ENCODE results near the gene UVSSA. TPM values are rescaled to one million over a fixed set of nuclear protein-coding genes. Genes with fewer than 3 reads are reported as not detected.
"Not testable (repeated sequence)": the region's sequence is repeated elsewhere in the genome, so short reads cannot be mapped to it uniquely, and the experiment has no call there.

UVSSA gene
- total RNA-seq, 1 donor from 2014 or later, result 3.6 TPM

DNA sequence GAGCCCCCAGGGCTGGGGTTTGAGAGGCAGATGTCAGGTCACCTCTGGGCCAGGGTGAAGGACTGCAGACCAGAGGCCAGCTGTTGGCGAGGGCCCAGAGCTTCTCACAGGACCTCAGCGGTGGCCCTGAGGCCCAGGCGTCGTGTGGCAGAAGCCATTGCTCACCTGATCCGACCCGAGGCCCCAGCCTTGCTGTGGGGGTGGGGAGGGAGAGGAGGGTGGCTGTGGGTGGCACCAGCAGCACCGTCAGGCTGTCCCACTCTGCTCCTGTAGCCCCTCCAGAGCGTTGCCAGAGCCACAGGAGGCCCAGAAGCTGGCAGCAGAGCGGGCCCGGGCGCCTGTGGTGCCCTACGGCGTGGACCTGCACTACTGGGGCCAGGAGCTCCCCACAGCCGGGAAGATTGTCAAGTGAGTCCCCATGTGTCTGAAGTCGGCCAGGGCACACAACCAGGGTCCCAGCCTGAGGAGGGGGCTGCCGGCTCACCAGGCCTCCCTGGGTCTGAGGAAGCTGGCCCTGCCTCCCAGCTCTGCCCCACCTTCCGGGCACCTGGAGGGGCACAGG lies 28.8 kb downstream of the UVSSA start:
- DNase-seq (ENCODE audit: low read depth in 2 of 2), result no peak

DNA sequence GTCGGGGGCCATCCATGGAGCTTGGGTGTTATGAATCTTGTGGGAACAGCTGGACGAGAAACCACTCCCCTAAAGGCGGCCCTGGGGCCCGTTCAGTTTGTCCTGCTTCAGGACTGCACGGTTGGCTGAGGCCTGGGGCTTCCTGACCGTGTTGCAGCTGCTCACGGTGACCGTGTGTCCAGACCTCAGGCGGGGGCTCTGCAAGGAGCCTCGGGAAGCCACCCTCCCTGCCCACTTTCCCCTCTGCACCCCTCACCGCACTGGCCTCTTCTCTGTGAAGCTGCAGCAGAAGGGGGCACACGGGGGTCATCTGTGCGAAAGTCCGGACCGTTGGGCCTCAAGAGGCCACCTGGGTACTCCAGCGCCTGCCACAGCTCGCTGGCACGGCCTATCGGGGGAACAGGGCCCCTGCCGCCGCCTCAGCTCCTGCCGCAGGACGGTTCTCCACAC lies 29.4 kb downstream of the UVSSA start:
- no peak for DNase-seq (ENCODE audit: low read depth in 2 of 2)

DNA sequence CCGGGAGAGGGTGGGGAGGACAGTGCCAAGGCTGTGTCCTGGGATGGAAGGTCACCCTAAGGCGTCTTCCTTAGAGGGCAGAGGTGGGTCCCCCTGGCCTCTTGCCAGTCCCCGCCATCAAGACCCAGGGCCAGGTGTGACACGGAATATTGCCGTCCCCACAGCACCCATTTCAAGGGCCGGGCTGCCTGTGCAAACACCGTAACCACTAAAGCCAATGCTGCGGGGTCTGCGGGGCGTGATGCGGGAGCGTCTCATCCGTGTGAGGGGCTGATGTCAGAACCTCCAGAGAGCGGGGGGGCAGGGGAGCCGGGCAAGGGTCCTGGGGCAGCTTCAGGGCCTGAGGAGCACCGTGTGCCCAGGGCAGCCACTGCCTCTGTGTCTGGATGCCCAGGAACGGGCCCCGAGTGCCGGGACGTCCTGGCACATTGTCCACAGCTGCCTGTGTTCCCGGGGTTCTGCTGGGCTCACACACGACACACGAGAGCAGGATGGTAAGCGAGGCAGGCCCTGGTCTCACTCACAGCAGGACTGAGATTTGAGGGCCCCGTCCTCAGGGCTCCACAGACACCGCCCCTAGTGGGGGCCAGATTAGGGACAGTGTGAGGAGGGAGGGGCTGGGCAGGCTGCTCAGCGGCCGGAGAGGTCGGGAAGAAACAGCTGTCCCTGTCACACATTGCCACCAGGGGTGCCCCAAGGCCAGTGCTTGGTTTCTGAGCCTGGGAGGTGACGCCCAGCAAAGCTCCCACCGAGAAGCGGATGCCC lies 30.0 kb downstream of the UVSSA start:
- no peak for DNase-seq (ENCODE audit: low read depth in 2 of 2)

DNA sequence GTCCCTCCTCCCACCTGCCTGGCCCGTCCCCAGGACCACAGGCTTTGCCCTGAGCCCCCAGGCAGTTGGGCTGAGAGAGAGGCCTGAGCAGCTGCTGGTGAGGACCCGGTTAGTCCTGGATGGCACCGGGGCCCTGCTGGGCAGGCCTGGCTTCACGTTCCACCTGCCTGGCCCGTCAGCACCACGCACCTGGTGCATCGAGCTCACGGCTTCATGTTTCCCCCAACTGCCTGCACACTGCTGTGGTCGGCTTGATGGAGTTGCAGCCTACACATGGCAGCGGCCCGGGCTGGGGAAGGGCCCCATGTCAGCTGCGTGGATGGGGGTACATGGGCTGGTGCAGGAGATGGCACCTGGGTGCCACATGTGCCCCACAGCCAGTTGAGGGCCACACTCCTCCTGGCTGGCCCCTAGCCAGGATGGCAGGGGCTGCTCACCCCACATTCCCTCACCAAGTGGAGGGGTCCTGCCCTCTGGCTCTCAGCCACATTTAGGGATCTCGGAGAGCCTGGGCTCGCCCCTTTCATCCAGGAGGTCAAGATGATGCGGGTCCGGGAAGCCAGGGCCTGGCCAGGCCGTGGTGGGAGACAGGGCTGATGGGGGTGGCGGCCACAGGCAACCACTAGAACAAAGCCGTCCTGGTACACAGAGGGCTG lies 30.7 kb downstream of the UVSSA start:
- no peak for DNase-seq (ENCODE audit: low read depth in 2 of 2)

DNA sequence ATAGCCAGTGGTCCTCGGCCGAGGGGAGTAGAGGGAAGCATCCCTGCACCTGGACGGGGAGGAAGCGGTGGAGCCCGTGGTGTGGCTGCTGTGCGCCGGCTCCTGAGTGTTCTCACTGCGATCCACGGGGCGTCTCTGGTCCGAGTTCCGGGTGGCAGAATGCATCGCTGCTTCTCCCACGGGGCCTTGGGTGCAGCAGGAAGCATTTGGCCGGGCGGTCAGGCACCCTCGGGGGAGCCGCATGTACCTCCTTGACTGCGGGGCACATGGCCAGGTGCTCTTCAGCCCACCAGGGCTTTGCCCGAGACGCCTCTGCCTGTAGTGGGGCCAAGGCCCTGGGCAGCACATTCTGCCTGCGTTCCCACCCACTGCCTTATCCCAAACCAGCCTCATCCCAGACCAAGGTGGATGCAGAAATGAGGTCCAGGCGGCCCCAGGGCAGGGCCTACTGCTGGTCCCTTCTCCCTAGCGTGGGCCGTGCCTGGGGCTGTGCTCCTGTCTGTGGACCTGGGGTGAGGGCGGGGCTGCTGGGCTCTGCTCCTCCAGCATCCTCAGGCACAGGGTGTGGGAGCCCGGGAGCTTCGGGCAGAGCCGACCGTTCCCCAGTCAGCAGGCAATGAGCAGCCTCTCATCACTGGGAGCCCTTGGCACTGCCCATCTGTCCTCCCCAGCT lies 31.7 kb downstream of the UVSSA start:
- DNase-seq (ENCODE audit: low read depth in 2 of 2), result no peak

DNA sequence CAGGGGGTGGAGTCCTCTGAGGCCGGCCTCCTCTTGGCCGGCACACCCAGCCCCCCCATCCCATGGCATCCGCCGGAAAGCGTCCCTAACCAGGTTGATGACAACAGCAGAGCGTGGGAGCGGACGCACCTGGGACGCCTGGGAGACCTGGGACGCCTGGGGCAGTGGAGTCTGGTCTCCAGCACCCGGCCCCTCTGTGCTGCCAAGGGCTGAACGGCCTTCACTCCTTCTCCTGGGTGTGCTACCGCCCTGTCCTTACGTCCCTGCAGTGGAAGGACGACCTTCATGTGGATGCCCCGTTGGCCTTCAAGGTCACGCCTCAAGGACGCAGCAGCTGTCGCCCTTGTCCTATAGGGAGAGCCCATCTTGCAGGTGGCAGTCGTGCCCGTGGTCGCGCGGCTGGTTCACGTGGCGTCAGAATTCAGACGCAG lies 32.4 kb downstream of the UVSSA start:
- DNase-seq (ENCODE audit: low read depth in 2 of 2), result no peak

DNA sequence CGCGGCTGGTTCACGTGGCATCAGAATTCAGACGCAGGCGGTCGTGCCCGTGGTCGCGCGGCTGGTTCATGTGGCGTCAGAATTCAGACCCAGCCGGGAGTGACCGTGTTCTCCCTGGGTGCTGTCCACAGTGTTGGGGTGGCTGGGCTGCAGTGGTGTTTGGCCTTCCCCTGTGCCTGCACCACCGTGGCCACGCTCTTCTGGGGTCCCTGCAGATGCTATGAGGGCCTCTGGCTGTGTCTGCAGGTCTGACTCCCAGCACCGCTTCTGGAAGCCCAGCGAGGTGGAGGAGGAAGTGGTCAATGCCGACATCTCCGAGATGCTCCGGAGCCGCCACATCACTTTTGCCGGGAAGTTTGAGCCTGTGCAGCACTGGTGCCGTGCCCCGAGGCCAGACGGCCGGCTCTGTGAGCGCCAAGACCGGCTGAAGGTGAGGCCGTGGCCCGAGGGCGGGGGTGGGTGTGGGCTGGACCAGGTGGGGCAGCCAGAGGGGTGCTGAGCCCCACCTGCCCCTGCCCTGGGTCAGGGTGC lies 32.9 kb downstream of the UVSSA start:
- DNase-seq (ENCODE audit: low read depth in 2 of 2), result no peak

DNA sequence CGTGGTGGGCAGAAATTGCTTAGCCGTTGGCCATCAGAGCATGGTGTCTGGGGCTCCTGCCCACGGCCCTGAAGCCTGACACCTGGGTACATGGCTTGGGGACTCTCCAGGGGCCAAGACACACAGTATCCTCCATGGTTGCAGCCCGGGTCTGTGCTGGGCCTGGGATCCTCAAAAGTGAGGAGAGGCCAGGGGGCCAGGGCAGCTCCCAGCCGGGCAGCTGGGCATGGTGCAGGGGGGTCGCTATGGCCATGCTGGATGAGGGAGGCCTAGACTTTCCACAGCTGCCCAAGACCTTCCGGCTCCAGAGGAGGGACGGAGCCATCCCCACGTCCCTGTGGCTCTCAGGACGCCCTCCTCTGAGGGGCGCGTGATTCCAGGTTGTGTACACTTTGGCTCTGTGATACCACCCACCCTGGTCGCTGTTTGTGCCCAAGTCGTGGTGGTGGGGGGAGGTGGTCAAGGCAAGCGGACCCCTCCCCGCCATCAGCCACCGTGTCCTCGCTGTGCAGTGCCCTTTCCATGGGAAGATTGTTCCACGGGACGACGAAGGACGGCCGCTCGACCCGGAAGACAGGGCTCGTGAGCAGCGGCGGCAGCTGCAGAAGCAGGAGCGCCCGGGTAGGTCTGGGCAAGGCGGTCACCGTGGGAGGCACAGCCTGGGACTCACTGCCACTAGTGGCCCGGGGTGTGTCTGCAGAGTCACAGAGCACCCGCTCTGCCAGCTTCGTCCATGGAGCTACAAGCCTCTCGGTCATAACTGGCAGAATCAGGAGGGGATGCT lies 33.6 kb downstream of the UVSSA start:
- no peak for DNase-seq (ENCODE audit: low read depth in 2 of 2)

DNA sequence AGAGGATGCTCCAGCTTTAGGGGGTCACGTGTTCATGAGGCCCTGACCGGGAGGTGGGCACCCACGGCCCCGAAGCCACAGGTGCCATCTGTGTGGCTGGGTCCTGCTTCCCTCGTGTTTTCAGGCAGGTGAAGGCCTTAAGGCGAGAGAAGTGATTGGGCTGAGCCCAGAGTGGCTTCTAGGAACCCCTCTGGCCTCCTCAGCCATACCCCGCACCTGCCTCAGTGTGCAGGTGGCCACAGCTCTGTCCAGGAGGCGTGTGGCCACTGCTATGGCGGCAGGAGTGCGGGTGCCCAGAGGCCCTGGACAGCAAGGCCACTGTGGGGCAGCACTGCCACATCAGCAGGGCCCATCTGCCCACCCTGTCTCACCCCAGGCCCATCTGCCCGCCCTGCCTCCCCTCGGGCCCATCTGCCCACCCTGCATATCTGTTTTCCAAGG lies 34.2 kb downstream of the UVSSA start:
- DNase-seq (ENCODE audit: low read depth in 2 of 2), result peak in 1 of 2 donors; percentile 23

DNA sequence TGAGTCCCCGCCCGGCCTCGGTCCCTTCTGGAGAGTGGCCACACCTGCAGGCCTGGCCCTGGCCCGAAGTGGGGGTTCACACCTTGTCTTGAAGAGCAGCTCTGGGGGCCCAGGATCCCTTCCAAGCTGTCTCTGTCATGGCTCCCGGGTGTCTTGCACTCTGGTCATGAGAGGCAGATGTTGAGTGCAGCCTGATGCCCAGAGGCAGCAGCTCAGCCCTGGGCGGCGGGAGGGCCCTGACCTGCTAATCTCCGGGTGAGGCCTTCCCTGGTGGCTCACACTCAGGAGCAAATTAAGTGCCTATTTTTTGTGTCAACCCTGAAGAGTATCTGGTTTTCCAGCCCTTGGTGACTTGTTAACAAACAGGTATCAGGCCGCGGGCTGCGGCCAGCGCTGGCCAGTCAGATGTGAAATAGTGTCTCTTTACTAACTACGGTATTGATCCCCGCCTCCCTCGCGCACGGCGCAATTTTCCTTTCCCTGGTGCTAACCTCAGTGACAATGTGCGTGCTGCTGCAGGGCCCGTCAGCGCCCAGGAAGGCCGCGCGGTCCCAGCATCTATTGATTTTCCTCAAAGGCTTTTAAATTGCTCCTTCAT lies 35.0 kb downstream of the UVSSA start:
- DNase-seq (ENCODE audit: low read depth in 2 of 2), result no peak

DNA sequence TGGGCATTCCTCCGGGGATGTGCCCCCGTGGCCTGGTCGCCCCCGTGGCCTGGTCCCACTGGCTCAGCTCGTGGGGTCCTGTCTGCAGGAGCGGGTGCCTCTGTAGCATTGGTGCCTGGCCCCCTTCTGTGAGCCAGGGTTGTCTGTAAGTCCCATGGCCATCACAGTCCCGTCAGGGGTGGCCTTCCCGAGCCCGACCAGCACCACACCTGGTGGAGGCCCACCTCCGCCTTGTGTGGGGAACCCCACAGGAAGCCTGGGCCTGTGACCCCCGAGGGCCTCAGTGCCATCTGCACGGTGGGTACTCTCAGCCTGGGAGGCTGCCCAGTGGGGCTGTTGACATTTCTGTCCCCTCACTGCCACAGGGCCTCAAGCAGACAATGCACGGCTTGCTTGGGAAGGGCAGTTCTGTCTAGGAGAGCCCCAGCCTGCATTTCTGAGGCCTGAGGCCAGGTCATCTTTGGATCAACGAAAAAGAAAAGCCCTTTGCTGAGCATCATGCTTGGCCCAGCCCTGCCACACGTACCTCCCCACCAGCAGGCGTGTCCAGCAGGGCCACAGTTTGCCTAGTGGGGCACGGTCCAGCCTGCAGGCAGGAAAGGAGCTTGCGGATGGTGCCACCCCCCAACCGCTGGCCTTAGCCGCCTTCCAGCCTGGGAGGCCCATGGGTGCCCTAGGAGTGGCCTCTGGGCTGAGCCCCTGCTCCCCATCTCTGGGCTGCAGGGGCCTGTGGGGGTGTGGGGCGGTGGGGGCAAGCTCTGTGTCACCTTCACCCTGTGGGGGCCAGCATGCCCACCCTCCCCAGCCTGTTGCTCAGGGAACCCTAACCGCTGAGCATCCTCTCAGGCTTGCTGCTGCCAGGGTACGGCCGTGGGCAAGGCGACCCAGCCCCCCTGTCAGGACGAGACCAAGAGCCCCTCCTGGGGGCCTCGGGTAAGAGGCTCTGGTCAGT lies 36.0 kb downstream of the UVSSA start:
- DNase-seq (ENCODE audit: low read depth in 2 of 2), result no peak

DNA sequence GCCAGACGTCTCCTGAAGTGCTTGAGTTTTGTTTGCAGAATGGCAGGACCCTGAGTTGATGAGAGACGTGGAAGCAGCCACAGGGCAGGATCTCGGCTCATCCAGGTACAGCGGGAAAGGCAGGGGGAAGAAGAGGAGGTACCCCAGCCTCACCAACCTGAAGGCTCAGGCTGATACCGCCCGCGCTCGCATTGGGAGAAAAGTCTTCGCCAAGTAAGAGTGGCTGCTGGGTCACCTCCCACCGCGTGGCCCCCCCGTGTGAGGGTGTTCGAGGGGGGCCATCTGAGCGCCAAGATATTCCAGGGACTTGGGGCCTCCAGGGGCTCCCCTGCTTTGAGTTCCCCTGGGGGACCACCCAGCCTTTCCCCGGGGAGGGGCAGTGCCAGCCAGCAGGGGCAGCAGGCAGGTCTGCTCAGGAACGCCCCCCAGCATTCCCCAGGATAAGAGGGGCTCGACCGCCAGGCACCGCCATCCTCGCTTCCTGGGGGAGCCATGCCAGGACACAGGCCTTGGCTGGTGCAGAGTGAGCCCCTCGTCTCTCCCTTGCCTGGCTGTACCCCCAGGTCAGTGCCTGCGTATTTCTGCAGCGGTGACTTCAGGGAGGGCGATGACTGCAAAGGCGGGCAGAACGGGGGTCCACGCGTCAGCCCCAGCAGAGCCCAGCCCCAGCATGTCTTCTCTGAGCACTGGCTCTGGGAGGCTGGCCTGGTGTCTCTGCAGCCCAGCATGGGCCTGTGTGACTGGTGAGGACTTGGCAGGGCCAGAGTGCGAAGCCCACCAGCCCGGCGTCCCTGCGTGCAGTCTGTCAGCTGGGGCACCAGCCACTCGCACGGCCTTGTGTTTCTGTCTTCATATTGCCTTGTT lies 37.0 kb downstream of the UVSSA start:
- DNase-seq (ENCODE audit: low read depth in 2 of 2), result no peak

DNA sequence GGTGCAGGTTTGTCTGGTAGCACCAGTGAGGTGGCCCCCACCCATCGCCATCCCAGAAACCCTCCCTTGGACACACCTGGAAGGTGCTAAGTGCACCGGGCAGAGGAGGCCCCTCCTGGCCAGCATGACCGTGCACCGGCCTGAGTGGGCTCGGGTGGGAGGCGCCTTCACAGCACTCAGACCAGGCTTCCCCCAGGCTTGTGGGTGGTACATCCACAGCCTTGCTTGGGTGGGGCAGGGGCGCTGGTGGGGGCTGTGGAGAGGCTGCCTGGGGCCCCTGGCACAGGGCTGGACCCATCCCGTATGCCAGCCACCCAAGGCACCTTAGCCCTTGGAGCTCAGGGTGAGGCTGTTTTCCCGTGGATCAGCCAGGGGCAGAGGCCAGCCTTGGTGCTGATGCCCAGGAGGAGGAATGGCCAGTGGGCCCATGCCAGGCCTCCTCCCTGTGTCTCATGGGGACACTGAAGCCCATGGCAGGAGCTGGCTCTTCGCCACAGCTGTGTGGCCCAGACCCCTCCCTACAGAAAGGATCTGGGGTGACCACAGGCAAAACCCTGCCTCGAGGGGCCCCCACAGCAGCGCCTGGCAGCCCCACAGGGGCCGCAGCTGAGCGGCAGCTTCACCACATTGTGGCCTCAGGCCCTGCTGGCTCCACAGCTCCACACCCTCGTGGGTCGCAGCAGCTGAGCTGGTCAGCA lies 37.8 kb downstream of the UVSSA start:
- no peak for DNase-seq (ENCODE audit: low read depth in 2 of 2)

DNA sequence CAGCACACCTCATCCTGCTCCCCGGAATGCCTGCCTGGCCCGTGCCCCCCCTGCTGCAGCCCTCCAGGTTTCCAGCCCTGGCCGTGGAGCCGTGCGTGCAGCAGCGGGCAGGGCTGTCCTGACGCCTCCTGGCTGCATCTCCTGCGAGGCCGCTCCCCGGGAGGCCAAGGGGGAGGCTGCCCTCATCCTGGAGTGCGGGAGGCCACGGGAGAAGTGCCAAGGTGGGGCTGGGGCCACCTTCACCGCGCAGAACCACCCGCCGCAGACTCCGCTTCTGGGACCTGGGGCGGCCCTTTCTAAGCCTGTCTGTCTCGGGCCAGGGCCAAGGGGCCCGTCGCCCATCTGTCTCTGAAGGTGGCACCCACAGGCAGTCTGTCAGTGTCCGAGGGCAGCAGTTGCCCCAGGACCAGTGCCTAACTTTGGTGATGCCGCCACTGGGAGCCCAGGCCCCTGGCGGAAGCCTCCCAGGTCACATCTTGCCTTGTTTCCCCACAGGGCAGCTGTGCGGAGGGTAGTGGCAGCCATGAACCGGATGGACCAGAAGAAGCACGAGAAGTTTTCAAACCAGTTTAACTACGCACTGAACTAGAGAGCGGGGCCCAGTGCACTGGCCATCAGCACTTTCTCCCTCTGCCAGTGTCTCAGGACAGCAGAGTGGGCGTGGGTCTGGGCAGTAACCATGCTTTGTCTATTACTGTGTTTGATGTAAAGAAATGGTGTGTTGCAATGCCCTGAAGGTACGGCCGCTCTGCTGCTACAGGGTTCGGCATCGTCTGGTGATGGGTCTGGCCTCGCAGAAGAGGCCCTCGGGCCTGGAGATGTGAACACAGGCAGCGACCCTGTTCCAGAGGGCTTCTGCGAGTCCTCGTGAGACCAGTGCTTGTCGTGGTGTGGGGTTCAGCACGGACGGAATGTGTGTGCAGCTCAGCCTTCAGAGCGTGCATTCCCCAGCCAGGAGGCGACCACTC lies 38.6 kb downstream of the UVSSA start:
- no peak for DNase-seq (ENCODE audit: low read depth in 2 of 2)

DNA sequence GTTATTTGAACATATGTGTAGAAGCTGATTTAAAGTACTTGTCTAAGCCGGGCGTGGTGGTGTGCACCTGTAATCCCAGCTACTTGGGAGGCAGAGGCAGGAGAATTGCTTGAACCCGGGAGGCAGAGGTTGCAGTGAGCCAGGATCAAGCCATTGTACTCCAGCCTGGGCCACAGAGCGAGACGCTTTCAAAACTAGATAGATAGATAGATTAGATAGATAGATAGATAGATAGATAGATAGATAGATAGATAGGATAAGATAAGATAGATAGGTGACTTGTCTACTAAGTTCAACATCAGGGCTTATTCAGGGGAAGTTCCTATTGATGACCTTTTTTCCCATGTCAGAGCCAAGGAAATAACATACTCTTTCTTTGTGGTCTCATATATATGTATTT lies 46.4 kb downstream of the UVSSA start:
- DNase-seq (ENCODE audit: low read depth in 2 of 2), result not testable (repeated sequence)

DNA sequence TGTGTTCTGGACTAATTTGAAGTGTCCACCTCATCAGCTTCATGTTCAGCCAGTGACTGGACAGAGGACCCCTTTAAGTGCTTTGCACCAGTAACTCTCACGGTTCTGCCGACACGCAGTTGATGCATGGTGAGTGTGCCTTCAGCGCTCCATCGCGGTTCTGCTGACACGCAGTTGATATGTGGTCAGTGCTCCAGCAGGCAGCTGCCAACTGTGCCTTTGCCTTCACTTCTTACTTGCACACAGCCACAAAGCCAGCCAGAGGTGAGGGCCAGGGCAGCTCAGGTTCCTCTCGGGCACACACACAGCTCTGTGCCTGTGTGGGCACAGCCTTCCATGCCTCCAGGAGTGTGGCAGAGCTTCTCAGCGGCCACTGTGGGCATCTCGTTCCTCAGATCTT lies 46.9 kb downstream of the UVSSA start:
- DNase-seq (ENCODE audit: low read depth in 2 of 2), result no peak

Data from lung microvascular endothelial cell (primary cell).